DMS 273 (cell line): ENCODE data around the gene SHANK1.

Experiments used
- DNase-seq: peaks from one replicate; lab custom pipeline; 2025; ENCODE audit not compliant: unreplicated experiment; lab: John Stamatoyannopoulos, UW

SHANK1 gene

DNA sequence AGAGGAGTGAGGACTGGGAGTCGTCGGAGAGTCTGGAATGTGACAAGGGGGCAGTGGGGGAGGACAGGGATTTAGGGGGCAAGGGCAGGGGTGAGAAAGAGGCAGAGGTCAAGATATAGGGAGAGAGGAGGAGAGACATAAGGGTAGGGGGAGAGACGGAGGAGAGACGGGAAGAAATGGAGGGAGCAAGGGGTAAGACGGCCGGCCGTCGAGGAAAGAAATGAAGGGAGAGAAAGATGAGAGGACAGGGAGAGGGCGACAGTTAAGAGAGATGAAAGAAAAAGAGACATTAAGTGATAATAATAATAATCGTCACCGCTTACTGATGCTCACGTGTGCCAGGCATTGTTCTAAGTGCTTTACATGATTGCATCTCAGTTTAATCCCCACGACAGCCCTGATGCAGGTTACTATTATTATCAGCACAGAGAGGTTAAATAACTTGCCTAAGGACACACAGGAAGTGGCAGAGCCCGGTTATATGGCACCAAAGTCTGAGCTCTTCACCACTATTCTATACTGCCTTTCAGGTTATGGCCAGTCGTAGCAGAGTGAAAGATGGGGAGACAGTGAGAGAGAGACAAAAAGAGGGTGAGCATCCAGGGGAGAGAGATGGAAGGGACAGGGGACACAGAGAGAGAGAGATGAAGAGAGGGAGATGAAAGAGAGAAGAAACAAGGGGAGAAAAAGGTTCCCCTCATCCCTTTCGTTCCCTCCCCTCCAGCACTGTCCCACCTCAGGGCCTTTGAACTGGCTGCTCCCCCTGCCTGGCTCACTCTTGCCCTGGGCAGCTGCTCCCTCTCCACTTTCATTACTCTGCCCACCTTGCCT lies 56.7 kb downstream of the SHANK1 start:
- DNase-seq, result no peak

DNA sequence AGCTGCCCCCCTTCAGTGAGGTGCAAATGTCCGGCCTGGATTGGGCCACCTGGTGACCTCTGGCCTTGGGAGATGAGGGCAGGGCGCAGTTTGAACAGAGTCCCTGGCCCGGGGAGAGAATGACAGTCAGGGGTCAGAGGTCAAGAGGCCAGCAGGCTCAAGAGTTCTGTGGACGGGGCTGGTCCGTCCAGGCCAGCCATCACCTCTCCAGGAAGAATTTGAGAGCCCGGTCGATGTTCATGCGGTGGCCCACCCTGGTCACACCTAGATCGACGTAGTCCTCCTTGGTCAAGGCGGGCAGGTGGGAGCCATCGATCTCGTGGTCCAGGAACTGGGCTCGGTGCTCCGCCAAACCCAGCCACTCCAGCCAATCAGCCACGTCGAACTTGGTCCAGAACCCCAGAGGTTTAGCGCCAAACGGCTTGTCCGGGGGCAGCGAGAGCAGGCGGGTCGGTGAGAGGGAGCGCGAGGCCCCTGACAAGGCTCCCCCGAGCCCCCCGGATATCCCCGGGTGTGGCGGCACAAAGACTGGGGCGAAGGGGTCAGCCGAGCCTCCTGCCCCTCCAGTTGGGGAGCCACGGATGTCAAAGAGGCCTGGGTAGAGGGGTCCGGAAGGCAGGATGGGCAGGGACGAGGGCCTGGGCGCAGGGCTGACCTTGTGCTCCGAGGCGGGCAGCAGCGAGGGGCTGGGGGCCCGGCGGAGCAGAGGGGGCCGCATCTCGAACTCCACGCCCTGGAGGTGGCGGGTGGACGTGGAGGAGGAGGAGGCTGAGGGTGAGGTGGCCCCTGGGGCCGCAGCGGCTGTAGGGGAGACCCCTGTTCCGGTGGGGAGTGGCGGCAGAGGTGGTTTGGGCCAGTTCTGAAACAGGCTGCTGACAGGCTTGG lies 57.6 kb downstream of the SHANK1 start:
- no peak for DNase-seq

DNA sequence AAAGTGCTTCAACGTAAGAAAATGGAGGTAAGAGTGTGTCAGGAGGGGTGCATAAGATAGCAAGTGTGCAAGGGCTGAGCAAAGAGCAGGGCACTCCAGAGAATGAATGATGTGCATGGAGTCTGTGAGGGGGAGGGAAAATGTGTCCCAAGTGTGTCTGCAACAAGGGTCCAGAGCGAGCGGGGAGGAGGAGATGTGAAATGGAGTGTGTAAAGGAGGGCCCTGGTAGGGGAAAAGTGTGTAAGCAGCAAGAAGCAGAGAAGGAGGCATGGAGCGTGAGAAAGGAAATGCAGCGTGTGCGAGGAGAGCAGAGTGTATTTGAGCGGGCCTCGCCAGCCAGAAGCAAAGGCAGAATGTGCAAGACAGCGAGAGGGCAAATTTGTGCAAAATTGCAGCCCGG lies 58.6 kb downstream of the SHANK1 start:
- no peak for DNase-seq

DNA sequence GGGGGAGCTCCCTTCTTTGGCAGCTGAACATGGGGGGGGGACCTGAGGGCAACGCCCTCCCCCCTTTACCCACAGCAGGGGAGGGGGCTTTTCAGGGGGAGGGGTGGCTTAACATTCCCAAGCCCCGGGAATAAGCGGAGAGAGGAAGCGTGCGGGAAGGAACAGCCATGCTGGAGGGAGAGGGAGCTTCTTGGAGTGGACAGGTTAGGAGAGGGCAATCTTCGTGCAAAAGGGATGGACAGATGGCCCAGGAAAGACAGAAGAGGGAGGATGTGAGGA lies 59.6 kb downstream of the SHANK1 start:
- DNase-seq, result no peak

DNA sequence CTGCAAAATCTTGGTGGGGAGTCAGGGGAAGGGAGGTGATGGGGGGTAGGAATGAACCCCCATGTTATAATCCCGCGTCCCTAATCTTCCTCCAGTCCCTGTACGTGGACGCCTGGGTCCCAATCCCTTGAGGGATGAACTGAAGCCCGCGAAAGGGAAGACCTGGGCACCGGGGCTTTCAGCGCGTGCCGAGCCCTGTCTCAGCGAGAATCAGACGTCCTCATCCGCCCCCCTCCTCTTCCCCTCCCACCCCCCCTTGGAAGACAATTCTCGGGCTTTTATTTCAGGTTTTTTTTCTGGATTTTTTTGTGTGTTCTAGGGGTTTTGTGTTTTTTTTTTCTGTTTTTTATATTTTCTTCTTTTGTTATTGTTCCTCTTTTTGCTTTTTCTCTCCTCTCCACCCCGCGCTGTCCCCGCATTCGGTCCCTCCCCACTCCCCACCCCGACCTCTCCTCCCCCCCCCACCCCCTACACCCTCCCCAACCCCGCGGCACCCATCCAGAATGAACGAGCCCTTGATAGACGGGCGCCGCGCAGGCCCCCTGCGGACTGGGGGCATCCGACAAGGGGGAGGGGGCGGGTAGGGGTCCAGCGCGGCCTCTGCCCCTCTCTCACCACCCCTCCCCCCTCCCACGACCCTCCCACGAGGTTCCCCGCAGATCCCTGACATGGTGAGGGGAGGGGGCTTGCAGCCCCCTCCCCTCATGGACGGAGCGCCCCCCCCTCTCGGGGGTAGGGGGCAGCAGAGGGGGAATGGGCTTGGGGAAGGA lies 60.1 kb downstream of the SHANK1 start:
- DNase-seq, result no peak

DNA sequence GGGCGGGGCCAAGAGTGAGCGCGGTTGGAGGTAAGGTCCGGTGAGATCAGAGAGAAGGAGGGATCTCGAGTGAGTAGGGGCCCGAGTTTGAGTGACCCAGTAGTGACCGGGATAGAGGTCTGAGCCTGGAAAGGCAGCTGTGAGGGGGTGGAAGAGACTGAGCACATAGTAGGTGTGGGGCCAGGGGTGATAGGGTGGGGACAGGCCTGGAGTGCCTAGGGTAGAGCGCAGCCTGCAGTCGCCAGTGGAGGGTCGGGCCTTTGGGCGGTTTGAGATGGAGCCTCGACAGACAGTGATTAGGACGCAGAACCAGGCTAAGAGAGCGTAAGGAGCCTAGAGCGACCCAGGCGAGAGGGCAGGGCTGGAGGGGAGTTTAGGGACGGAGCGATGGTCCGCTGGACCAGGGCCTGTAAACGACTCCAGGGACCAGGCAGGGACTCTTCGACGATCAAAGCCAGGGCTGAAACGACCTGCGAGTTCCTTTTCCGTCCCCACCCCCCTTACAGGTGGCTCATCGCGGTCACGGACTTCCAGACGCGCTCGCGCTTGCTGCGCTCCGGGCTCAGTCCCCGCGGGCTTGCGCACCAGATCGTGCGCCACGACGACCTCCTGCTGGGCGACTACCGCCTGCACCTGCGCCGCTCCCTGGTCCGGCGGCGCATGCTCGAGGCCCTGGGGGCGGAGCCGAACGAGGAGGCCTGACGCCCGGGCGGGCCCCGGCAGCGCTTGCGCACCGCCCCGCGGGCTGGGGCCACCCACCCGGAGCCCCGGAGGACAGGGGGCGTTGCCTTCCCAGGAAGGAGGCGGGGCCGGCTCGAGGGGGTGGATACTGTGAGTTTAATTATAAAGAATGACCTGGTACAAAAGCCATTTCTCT lies 60.9 kb downstream of the SHANK1 start:
- peak; percentile 44 for DNase-seq

DNA sequence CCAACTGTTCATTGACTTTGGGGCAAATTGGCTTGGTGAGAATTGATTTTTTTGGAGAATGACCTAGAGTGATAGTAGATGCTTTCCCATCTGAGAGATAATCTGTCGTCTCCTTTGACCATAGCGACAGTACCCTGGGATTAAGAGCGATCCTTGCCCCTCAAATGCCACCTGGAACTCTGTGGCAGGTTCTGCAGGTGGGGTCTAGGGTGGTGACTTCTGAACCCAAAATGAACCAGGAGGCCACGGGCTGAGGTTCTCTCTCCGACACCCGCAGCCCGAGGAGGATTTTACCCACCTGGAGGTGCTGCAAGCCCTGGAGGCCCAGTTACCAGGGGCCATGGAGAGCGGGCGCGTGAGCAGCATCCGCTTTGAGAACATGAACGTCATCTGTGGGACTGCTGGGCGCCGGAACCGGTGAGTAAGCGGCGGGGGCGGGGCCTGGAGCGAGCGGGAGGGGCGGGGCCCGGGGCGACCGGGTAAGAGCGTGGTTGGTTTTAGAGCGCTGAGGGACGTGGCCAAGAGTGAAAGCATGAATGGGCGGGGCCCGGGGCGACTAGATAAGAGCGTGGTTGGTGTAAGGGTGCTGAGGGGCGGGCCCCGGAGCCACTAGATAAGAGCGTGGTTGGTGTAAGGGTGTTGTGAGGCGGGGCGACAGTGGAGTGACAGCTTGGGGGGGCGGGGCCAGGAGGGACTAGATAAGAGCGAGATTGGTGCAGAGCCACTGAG lies 61.7 kb downstream of the SHANK1 start:
- DNase-seq, result peak; percentile 25

DNA sequence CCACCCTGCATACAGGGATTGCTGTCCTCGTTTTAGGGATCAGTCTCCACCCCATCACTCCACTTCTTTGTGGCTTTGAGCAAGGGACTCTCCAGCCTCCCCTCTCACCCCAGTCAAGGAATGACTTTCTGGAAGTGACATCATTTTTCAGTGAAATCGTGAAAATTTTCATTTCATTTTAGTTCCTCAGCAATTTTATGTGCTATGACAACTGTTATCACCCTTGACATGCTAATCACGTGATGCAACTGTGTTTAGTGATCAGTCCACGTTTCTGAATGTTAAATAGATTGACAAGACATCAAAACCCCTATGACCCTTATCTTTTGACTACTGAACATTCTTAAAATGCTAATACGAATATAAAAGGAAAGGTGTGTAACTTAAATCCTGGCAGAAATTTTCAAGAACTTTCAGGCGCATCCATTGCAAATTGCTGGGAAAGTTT lies 62.4 kb downstream of the SHANK1 start:
- no peak for DNase-seq

DNA sequence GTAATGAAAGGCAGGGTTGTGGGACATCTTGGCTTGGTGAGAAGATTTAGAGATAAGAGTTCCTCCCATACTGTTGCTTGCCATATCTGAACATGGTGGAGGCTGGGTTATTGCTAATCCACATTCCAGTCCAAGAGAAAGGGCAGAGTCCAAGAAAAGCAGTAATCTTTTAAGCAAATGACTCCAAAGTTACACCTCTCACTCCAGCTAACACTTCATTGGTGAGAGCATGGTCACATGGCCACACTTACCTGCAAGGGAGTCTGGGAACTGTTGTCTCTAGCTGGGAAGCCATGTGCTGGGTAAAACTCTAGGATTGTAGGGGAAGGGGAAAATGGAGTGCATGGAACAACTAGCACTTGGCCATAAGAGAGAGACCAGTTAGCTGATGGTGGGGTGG lies 64.7 kb downstream of the SHANK1 start:
- DNase-seq, result no peak

DNA sequence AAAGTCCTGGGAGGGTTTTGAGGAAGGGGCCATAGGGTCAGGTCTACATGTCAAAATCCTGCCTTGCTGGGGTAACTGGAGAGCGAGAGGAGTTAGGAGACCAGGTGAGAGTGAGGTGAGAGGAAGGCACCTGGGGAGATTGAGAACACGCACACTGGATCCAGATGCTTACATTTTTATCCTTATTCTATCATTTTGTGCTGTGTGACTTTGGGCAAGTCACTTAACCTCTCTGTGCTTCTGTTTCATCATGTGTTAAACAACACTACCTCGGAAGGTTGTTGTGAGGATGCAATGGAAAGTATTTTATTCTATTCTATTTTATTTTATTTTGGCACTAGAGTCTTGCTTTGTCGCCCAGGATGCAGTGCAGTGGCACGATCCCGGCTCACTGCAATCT lies 66.9 kb downstream of the SHANK1 start:
- DNase-seq, result no peak

DNA sequence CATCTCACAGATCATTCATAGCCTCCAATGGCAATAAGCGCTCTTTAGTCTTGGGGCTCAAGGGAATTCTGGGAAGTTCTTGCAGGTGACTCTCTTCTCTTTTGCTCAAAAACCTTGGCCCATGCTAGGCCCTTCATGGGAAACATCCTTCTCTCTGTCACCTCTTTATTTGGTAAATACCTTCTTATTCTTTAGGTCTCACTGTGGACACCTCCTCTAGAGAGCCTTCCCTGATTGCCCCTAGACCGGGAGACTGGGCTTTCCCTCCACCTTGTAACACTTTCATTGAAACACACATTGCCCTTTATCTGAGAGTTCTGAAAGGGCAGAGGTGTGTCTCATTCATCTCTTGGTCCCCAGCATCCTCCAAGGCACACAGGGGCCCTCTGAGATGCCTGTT lies 68.4 kb downstream of the SHANK1 start:
- DNase-seq, result no peak

DNA sequence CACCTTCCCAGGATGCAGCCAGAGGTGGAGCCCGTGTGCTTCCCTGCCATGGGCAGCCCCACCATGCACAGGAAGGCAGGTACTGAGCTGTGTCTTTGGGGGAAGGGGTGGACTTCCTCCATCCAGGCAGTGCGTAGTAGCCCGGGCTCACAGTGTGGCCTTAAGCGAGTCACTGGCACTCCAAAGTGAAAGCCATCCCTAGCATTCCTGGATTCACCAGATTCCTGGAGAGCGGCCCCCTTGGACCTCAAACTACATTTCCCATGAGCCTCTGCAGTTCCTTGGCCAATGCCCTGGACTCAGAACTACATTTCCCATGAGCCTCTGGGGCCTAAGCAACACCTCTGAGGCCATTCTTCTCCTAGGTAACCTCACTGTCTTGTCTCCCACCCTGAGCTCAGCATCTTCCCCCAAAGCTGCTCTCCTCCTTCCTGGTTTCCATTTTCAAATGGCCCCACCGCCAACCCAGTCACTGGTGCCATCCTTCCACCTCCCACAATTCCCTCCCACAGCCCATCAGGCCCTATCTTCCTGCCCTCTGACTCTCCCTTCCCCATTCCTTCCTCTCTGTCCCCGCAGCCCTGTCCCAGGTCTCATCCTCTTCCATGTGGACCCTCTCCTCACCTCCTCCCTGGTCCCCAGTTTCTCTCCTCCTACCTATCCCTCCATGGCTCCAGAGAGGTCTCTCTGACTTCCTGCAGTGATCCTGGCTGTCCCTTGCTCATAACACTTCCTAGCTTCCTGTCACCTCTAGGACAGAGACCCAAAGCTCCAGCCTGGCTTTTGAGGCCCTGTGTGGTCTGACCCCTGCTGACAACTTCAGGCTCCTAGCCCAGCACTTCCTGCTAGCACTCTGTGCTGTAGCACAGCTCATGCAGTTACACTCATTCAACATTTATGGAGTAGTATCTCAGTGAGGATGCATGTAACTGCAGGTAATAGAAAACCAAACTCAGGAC lies 69.9 kb downstream of the SHANK1 start, which contains the start of gene C19orf81:
C19orf81 (plus strand) TSS at position 13 of the 959 bp plus-strand sequence; CDS start at position 13, 0 bp downstream.
- peak; percentile 22 for DNase-seq

DNA sequence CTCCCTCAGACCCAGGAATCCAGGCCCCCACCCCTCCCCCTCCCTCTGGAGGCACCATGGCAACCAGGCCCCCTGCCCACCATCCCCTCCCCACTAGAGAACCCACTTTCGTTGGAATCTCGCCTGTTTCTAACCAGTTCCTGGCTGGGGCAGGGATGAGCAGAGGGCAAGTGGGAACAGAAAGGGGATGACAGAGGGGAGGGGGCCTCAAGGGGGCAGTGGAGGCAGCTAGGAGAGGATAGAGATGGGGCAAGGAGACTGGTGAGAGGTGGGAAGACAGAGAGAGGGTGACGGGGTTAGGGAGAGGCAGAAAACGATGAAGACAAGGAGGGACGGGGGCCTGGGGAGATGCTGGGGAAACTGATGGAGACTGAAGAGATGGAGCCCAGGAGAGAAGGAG lies 70.9 kb downstream of the SHANK1 start:
- DNase-seq, result no peak

DNA sequence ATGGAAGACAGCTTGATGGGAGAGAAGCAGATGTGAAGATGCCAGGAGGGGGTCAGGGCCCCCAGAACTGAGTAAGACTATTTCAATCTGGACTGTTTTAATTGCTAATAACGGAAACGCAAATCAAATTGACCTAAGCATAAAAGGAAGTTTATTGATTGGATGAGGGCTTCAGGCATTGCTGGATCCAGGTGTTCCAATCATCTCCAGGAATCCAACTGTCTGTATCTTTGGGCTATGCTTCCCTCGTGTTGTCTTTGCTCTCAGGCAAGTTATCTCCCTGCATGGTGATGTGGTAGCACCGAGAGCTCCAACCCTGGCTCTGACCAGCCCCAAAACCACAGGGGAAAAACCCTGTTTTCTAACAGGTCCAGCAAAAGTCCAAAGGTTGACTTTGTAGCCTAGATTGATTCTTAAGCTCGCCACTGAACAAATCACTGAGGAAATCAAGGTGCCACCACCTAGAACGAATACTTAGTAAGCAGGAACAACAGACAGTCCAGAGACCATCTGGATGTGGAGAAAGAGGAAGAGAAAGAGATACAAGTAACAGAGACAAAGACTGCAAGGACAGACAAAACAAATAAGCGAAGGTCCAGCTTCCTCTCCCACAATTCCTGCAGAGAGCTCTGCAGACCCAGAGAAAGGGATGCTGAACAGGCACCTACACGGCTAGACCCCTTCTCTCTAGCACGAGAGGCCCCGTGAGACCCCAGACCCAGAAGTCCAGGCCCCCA lies 71.6 kb downstream of the SHANK1 start:
- DNase-seq, result no peak

DNA sequence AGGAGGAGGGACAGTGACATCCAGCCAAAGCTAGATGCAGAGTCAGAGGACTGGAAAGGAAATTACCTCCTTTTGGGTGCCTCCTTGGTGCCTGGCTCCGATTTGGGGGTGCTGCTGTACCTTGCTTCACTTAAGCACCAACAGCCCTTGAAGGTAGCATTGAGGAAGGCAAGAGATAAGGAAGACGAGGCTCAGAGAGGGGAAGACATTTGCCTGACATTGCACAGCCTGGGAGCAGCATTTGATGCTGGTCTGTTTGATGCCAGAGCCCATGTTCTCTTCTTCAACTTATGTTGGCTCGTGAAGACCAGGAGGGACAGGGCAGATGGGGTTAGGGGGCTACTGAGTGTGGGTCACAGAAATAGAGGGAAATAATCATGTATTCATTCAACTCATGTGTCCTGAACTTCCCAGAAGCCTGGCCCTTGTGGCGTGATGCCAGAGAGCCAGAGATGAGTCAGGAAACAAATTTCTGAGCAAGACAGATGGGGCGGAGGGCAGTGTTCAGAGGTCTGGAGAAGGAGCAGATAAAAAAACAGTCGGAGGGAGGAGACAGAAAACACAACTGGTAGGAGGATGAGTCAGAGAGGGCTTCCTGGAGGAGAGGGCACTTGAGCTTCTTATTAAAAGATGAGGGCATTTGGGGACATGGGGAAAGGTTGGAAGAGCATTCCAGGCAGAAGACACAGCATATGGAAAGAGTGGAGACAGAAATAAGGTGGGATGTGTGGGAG lies 73.4 kb downstream of the SHANK1 start:
- DNase-seq, result peak; percentile 12

DNA sequence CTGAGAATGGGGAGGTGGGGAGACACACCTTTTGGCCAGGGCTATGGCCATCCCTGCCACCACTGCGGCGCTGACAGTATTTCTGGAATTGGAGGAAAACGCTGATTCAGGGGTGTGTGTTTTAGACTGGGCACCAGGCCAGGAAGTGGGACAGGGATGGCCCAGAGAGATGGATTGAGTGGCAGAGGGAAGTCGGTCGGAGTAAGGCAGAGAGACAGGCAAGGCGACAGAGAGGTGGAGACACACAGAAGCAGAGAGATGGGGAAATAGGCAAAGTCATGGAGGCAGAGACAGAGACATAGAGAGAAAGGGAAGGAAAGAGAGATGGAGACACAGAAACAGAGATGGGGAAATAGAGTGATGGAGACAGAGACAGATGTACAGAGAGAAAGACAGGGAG lies 74.5 kb downstream of the SHANK1 start:
- no peak for DNase-seq

DNA sequence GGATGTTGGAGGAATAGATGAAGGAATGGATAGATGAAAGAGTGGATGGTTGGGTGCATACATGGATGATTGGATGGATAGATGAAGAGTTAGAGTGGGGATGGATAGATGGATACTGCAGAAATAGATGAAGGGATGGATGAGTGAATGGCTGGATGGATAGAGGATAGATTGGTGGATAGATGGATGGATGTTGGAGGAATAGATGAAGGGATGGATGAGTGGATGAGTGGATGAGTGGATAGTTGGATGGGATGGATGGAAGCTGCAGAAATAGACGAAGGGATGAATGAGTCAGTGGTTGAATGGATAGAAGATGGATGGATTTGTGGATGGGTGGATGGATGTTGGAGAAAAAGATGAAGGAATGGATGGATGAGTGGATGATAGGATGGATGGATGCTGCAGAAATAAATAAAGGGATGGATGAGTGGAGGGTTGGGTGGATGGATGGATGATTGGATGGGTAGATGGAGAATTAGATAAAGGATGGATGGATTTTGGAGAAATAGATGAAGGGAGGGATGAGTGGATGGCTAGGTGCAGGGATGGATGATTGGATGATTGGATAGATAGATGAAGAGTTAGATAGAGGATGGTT lies 75.2 kb downstream of the SHANK1 start:
- no peak for DNase-seq
